Activated naive CD4-positive, alpha-beta T cell (primary cell): ENCODE data around the gene ZNF10.

Experiments used
- DNase-seq, 4 experiments: peaks; one replicate each; lab custom pipeline; 2025; lab: John Stamatoyannopoulos, UW

The ZNF10 gene

DNA sequence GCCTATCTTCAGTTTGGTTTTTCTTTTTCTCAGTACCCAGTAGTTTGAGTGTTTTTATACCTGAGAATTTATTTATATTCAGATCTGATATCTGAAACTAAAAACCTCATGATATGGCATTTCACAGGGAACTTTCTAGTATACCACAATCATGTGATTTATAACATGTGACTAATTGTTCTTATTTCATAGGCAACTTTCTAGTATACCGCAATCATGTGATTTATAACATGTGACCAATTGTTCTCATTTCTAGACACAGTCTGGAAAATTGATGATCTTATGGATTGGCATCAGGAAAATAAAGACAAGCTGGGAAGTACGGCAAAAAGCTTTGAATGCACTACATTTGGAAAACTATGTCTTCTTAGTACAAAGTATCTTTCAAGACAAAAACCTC lies 71.5 kb downstream of the ZNF10 start:
- DNase-seq = no peak

DNA sequence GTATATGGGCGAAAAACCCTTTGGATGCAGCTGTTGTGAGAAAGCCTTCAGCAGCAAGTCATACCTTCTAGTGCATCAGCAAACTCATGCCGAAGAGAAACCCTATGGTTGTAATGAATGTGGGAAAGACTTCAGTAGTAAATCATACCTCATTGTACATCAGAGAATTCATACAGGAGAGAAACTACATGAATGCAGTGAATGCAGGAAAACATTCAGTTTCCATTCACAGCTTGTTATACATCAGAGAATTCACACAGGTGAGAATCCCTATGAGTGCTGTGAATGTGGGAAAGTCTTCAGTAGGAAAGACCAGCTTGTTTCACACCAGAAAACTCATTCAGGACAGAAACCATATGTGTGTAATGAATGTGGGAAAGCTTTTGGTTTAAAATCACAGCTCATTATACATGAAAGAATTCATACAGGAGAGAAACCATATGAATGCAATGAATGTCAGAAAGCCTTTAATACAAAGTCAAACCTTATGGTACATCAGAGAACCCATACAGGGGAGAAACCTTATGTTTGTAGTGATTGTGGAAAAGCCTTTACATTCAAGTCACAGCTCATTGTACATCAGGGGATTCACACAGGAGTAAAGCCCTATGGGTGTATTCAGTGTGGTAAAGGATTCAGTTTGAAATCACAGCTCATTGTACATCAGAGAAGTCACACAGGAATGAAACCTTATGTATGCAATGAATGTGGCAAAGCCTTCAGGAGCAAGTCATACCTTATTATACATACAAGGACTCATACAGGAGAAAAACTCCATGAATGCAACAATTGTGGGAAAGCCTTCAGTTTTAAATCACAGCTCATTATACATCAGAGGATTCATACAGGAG lies 72.3 kb downstream of the ZNF10 start:
- no peak for DNase-seq

GRCh38 chr12:133203344-133204263 lies 73.2 kb downstream of the ZNF10 start:
- no peak for DNase-seq

GRCh38 chr12:133204264-133204603 lies 73.8 kb downstream of the ZNF10 start:
- DNase-seq = no peak

GRCh38 chr12:133206390-133206789 lies 76.0 kb downstream of the ZNF10 start:
- no peak for DNase-seq
